ENCODE measurements around the gene PARP6.

GRCh38 chr15:72281713-72282112 is 9.4 kb upstream of the PARP6 start:
- no peak for TF ChIP-seq SIN3A (IDR thresholded peaks at IDR 0.05; ENCODE audit: borderline replicate concordance, insufficient read depth, low read length)
- no peak for TF ChIP-seq TAF1 (IDR thresholded peaks at IDR 0.05; ENCODE audit: borderline replicate concordance, insufficient read depth, low read length)

Data from PFSK-1 (cell line).